ENCODE data around the gene NUP62CL.
A peak's percentile ranks its signal among the peaks of the same experiment; 100 is the strongest.
"Not testable (repeated sequence)": the region's sequence is repeated elsewhere in the genome, so short reads cannot be mapped to it uniquely, and the experiment has no call there.

NUP62CL gene, protein sequence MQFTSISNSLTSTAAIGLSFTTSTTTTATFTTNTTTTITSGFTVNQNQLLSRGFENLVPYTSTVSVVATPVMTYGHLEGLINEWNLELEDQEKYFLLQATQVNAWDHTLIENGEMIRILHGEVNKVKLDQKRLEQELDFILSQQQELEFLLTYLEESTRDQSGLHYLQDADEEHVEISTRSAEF

GRCh38 chrX:107205770-107206696 is at the start of gene NUP62CL, which contains the start of gene DNAAF6:
NUP62CL (minus strand) TSS chrX:107206433; CDS start chrX:107175146, 31,287 bp downstream.
DNAAF6 (plus strand) TSS chrX:107206611; CDS start chrX:107212876, 6,265 bp downstream.
- peak; percentile 61 for DNase-seq

- DNase-seq: no peak
Measured at GRCh38 chrX:107228486-107228819, 22.2 kb upstream of the NUP62CL start.

- no peak for DNase-seq
Measured at GRCh38 chrX:107227780-107228485, 21.7 kb upstream of the NUP62CL start.

DNA sequence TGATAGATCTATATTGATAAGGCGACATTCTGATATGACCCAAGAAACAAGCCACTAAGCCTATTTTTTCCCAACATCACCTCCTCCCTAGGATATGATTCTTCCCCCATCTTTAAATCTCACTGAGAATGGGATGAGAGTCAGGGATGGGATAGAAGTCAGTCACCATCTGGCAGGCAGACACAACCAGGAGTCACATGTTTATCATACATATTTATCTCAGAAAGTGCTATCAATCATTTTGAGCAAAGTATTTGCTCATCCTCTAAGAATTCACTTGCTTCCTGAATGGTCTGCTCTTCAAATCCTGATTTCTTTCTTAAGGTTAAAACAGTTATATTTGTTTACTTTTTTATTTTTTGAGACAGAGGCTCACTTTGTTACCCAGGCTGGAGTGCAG is 20.5 kb upstream of the NUP62CL start:
- no peak for DNase-seq

- no peak for DNase-seq
Measured at GRCh38 chrX:107213477-107213876, 7.2 kb upstream of the NUP62CL start.

DNA sequence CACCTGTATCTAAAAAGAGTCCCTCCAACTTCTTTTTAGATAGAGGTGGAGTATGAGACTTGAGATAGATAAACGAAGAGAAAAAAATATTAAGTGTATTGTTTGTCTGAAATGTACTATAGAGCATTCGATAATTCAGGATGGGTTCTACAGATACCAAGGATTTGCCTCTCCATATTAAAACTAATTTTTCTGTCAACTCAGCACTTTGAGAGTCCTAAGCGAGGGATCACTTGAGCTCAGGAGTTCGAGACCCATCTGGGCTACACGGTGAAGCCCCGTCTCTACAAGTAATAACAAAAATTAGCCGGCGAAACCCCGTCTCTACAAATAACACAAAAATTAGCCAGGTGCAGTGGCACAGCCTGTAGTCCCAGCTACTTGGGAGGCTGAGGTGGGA is 1.7 kb upstream of the NUP62CL start:
- no peak for DNase-seq

- no peak for DNase-seq
Measured at GRCh38 chrX:107207089-107207488, 856 bp upstream of the NUP62CL start.

- DNase-seq: no peak
Measured at GRCh38 chrX:107206697-107207065, 448 bp upstream of the NUP62CL start.

DNA sequence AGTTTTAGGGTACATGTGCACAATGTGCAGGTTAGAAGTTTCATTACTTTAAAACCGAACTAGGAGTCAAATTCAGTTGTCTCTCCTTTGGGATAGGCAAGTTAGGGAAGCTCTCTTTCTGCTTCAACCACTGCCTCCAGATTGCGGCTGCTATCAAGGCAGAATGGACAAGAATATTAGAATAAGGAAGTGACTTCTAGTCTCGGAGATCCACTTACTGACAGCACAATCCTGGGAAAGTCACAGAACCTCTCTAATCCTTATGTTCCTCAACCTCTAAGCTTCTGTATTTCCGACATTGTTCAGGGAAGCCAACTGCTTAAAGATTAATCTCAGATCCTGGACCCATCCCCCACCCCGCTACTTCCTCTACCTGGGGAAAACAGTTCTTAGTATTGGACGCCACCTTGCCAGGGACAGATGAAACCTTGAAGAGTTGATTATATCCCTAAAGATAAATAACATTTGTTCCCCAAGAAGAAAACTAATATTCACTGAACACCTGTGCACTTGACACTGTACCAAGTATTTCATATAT is 2.1 kb downstream of the NUP62CL start:
- no peak for DNase-seq

DNA sequence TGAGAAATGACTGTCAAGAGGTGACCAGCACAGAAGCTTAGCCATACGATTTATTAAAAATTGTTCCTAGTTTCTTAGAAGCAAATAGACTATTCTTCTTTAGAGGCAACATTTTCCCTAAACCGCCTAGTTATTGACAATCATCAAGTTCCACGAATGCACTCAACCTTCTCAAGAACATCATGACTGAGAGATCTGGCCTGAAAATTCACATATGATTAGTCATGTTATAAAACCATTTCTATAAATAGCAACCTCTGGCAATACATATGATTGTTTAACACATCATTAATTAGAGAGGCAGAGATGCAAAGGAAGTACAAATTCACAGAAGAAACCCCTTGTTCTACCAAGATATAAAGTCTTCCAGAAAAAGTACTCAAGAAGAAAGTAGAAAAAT is 6.7 kb downstream of the NUP62CL start:
- no peak for DNase-seq

DNA sequence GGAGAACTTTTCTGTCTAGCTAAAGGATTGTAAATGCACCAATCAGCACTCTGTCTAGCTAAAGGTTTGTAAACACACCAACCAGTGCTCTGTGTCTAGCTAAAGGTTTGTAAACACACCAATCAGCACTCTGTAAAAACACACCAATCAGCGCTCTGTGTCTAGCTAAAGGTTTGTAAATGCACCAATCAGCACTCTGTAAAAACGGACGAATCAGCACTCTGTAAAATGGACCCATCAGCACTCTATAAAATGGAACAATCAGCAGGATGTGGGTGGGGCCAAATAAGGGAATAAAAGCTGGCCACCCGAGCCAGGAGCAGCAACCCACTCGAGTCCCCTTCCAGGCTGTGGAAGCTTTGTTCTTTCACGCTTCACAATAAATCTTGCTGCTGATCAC is 8.2 kb downstream of the NUP62CL start:
- not testable (repeated sequence) for DNase-seq

DNA sequence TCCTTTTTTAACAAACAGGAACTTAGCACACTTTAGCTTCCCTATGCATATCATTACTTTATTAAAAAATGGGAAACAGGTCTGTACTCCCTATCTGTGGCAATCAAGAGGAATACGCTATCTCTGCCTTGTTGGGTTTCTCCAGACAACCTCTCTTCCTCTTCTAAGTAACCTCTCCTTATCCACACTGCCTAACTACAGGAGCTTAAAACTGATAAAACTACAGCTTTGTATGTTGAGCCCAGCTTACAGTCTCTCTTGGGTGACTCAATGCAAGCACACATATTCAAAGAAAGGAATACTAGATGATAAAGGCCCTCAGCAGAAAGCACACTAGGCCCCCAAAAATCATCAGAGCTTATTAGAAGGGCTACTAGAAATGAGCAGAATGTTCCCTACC is 8.9 kb downstream of the NUP62CL start:
- no peak for DNase-seq

GRCh38 chrX:107171369-107172102 is 34.7 kb downstream of the NUP62CL start:
- no peak for DNase-seq

- DNase-seq: no peak
Measured at GRCh38 chrX:107168712-107169111, 37.5 kb downstream of the NUP62CL start.

DNA sequence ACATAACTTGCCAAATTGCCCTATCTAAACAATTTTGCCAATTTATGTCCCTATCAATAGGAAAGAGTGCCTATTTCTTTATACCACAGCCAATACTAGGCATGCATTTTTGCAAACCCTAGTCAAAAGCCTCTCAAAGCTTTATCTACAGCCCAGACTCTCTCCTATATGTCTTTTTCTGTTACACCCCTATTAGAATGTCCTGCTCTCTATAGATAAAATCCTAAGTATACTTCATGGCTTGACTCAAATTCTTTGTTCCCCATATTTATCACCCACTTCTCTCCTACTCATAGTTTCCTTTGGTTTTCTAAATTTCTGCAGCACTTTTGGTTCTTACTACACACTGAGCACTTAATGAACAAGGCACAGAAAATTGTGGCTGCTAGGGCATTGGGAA is 38.0 kb downstream of the NUP62CL start:
- no peak for DNase-seq

DNA sequence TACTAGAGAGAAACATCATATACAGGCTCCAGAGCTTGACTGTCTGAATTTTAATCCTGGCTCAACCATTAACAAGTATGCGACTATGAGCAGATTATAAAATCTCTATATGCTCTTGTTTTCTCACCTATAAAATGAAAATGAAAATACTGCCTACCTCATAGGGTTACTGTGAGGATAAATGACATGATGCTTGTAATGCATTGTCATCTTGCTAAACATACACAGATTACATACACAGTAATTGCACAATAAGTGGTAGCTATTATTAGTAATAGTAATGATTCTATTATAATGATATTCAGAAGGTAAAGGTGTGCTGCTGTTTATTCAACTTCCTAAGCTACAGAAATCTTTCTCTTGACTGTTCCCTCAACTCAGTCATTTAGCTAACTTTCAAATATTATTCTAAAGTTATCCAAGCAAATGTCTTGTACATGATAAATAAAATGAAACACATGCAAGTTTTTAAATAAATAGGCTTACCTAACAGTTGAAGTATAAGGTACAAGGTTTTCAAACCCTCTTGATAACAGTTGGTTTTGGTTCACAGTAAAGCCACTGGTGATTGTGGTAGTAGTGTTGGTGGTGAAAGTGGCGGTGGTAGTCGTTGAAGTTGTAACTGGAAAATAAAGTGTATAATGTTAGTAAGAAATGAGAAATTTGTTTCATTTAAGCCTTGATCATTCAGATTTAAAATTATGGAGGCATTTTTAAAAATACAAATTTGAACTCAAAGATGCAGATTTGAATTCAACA is 38.9 kb downstream of the NUP62CL start:
- no peak for DNase-seq

DNA sequence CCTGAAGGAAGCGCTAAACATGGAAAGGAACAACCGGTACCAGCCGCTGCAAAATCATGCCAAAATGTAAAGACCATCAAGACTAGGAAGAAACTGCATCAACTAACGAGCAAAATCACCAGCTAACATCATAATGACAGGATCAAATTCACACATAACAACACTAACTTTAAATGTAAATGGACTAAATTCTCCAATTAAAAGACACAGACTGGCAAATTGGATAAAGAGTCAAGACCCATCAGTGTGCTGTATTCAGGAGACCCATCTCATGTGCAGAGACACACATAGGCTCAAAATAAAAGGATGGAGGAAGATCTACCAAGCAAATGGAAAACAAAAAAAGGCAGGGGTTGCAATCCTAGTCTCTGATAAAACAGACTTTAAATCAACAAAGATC is 48.6 kb downstream of the NUP62CL start:
- DNase-seq: not testable (repeated sequence)

DNA sequence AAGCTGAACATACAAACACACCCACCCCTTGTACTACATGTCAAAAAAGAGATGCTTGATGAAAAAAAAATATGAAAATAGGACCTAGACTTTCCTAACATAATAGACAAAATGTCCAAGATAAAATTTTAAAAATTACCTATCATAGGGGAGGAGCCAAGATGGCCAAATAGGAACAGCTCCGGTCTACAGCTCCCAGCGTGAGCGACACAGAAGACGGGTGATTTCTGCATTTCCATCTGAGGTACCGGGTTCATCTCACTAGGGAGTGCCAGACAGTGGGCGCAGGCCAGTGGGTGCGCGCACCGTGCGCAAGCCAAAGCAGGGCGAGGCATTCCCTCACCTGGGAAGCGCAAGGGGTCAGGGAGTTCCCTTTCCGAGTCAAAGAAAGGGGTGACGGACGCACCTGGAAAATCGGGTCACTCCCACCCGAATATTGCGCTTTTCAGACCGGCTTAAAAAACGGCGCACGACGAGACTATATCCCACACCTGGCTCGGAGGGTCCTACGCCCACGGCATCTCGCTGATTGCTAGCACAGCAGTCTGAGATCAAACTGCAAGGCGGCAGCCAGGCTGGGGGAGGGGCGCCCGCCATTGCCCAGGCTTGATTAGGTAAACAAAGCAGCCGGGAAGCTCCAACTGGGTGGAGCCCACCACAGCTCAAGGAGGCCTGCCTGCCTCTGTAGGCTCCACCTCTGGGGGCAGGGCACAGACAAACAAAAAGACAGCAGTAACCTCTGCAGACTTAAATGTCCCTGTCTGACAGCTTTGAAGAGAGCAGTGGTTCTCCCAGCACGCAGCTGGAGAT is 50.4 kb downstream of the NUP62CL start:
- not testable (repeated sequence) for DNase-seq

- no peak for DNase-seq
Measured at GRCh38 chrX:107154787-107155620, 51.2 kb downstream of the NUP62CL start.

- DNase-seq: no peak
Measured at GRCh38 chrX:107153005-107153404, 53.2 kb downstream of the NUP62CL start.

Measured in NCI-H1092 treated with DMSO at 0.1 percent for 48 hours (cell line).